GM12891 (cell line): ENCODE results near the gene RPL13.
A peak's percentile ranks its signal among the peaks of the same experiment; 100 is the strongest.

Experiments used
- DNase-seq: peaks from one replicate; pipeline ENCODE4 v3.0.0; 2011; ENCODE audit warnings: low spot score; ENCODE audit not compliant: insufficient read length
- FAIRE-seq: peaks from 2 replicates; lab custom pipeline; 2011; peaks lifted over from hg19 to GRCh38; lab: Jason Lieb, UNC
- PAX5 ChIP-seq: IDR thresholded peaks from 2 replicates; pipeline ENCODE4 v1.6.1; 2011; ENCODE audit warnings: low read length, moderate library complexity, mild to moderate bottlenecking; ENCODE audit not compliant: insufficient read depth, severe bottlenecking
- POLR2A ChIP-seq: IDR thresholded peaks from 2 replicates; pipeline ENCODE4 v1.6.1; 2011; ENCODE audit warnings: low read depth, low read length, control low read depth
- POLR2AphosphoS5 ChIP-seq: IDR thresholded peaks from 2 replicates; pipeline ENCODE4 v1.6.1; 2011; ENCODE audit warnings: low read depth, low read length, control low read depth
- POU2F2 ChIP-seq: IDR thresholded peaks from 2 replicates; pipeline ENCODE4 v1.6.1; 2011; ENCODE audit warnings: low read depth, mild to moderate bottlenecking, control low read depth, low read length, moderate library complexity
- SPI1 ChIP-seq: IDR thresholded peaks from 2 replicates; pipeline ENCODE4 v1.6.1; 2011; ENCODE audit warnings: low read depth, low read length, control low read depth
- TAF1 ChIP-seq: IDR thresholded peaks from 2 replicates; pipeline ENCODE4 v1.6.1; 2011; ENCODE audit warnings: low read depth, low read length, control low read depth

The RPL13 gene

DNA sequence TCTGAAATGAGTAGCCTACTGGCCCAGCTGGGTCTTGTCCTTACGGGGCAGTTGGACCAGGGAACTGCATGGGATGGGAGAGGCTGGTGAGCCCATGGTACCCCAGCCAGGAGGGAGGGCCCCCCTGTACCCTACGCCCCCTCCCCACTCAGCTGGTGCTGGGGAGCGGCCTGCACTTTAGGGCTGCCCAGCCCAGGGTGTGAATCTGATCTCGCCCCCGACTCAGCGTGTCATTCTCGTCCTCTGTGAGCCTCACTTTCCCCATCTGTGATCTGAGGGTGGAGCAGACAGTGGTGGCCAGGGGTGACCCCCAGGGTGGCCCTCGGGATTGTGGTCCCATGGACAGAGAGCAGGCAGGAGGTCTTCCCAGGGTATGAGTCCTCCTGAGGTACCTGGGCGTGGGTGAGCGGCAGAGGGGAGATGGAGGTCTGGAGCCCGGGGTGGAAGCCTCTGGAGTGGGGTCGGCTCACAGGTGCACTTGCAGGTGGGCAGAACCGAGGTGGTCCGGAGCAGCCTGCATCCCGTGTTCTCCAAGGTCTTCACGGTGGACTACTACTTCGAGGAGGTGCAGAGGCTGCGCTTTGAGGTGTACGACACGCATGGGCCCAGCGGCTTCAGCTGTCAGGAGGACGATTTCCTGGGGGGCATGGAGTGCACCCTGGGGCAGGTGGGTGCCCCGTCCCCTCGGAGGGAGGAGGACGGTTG is 16.7 kb downstream of the RPL13 start:
- no peak for TF ChIP-seq POLR2AphosphoS5
- no peak for TF ChIP-seq PAX5
- TF ChIP-seq POU2F2: no peak
- no peak for TF ChIP-seq TAF1
- TF ChIP-seq SPI1: no peak
- TF ChIP-seq POLR2A: no peak
- DNase-seq: no peak
- FAIRE-seq: no peak

DNA sequence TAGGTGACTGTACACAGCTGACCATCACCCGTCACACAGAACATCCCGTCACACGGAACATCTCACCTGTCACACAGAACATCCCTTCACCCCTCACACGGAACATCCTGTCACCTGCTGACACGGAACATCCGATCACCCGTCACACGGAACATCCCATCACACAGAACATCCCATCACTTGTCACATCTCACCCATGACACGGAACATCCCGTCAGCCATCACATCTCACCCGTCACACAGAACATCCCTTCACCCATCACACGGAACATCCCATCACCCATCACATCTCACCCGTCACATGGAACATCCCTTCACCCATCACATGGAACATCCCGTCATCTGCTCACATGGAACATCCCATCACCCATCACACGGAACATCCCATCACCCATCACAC is 18.9 kb downstream of the RPL13 start:
- no peak for DNase-seq

DNA sequence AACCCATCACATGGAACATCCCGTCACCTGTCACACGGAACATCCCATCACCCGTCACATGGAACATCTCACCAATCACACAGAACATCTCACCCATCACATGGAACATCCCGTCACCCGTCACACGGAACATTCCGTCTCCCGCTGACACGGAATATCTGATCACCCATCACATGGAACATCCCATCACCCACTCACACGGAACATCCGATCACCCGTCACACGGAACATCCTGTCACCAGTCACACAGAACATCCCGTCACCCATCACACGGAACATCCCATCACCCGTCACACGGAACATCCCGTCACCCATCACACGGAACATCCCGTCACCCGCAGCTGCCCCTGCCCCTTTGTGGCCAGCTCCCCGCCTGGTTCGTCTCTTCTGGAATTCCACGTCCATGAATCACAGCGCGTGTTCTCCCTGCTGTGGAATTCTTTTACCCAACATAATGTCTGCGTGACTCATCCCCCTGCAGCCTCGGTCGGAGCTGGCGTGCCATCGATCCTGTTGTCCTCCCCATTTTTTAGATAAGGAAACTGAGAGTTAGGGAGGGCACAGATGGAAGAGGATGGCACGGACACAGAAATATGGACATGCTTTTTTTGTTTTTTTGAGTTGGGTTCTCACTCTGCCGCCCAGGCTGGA is 20.7 kb downstream of the RPL13 start:
- peak; percentile 47 for FAIRE-seq
- TF ChIP-seq PAX5 (no peak), POLR2A (no peak), SPI1 (no peak), POU2F2 (no peak), TAF1 (no peak), POLR2AphosphoS5 (no peak)
- DNase-seq: no peak

More for the DNA sequence above, 18.9 kb downstream of the RPL13 start:
- TF ChIP-seq POLR2A (no peak), POU2F2 (no peak), PAX5 (no peak), TAF1 (no peak), POLR2AphosphoS5 (no peak), SPI1 (no peak)
- no peak for FAIRE-seq

DNA sequence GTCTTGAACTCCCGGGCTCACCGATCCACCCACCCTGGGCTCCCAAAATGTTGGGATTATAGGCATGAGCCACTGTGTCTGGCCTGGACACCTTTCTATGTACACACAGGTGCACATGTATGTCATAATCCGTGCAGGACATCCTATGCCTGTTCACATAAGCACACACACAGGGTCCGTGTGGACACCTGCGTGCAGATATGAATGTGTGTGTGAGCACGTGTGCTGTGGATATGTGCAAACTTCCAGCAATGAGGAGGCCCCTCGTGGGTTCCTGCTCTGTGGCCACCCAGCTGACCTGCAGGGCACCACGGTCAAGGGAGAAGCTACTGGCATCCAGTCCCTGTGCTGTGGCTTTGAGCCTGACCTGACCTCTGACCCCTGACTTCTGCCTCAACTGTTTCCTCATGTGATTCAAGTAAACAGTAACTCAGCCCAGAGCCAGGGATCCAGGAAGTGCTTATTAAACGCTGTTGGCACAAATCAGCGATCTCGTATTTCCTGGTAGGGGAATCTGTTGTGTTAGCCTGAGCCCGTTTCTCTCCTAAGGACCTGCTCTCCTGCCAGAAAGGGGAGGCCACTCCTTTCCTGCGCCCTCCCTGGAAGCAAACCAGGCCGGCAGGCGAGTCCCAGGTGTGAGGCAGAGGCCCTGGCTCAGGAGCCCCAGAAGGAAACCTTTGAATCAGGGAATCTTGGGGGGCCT is 21.5 kb downstream of the RPL13 start:
- DNase-seq: no peak
- FAIRE-seq: peak; percentile 84

DNA sequence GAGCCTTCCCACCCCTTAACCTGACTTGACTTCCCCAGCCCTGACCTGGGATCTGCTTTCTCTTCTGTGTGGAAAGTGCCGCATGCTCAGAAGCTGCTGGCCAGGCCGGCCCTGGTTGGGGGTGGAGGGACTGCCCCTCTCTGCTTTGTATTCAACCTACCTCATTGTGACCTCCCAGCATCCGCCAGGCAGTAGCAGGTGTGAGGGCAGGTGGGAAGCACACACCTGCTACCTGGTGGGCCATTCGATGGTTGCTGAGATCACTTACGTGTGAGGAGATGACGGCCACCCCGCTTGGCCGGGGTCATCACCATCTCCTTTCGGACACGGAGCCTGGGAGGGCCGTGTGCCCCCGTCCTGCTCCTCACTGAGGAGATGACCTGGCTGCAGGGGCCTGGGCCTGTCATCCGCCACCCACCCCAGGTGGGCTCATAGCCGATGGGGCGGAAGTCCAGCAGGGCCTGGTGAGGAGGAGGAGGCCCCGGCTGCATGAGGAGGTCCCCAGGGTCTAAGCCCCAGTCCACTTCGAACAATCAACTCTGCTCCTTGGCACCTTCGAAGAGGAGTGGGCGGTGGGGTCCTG is 22.2 kb downstream of the RPL13 start:
- TF ChIP-seq PAX5 (no peak), POLR2A (no peak)
- DNase-seq (no peak), FAIRE-seq (no peak)

More for the DNA sequence above, 21.5 kb downstream of the RPL13 start:
- no peak for TF ChIP-seq SPI1
- TF ChIP-seq PAX5: no peak
- no peak for TF ChIP-seq POLR2A
- TF ChIP-seq POLR2AphosphoS5: no peak
- TF ChIP-seq TAF1: no peak
- no peak for TF ChIP-seq POU2F2

DNA sequence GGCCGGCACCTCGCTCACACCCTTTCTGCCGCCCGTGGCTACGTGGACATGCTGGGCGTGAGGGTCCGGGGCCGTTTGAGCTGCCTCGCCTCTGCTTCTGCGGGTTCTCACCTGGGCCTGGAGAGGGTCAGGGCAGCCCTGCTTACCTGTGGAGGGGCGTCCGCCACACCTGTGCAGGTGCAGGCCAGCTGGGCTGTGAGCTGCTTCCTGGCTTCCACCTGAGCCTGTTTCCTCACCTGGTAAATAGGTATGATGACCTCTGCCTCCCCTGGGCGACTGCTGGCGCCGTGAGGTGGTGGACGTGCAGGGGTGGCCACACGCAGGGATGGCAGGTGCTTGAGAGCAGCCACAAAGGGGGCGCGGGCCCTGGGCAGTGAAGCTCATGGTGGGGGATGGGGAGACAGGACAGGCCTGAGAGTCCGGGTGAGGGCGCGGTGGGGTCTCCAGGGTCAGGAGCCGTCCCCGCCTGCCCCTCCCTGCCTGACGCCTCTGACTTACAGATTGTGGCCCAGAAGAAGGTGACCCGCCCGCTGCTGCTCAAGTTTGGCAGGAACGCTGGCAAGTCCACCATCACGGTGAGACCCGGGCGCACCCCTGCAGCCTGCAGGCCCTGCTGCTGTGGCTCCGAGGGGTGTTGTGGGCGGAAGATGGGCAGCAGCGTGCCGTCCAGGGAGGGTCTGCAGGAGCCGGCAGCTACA is 22.9 kb downstream of the RPL13 start:
- DNase-seq (no peak), FAIRE-seq (no peak)
- TF ChIP-seq POU2F2: no peak
- TF ChIP-seq TAF1: no peak
- TF ChIP-seq POLR2AphosphoS5: no peak
- no peak for TF ChIP-seq PAX5
- no peak for TF ChIP-seq POLR2A
- no peak for TF ChIP-seq SPI1

DNA sequence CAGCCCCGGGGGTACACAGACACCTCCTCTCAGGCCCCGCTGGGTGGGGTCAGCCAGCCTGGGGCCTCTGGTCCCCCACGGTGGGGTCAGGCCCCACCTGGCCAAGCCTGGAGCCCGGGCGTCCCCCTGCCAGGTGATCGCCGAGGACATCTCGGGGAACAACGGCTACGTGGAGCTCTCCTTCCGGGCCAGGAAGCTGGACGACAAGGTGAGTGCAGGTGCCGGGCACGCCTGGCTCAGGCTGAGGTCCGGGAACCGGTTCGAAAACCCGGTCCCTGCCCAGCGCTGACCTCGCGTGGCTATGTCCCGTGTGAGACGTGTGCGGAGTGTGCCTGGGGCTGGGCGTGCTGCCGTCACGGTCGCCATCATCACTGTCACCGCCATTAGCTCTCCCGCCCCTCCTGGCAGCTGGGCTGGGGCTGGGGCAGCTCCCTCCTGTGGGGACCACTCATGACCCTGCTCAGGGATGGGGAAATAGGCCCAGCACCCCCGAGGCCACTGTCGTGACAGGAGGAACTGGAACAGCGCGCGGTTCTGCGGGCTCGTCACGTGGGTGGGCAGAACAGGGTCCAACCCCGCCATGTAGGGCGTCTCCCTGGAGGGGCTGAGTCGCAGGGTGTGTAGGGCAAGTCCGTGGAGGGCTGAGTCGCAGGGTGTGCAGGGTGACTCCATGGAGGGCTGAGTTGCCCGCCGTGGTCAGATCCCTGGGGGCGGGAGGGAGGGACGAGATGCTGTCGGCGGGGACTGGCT is 23.6 kb downstream of the RPL13 start:
- DNase-seq: no peak
- TF ChIP-seq TAF1: no peak
- FAIRE-seq: no peak

DNA sequence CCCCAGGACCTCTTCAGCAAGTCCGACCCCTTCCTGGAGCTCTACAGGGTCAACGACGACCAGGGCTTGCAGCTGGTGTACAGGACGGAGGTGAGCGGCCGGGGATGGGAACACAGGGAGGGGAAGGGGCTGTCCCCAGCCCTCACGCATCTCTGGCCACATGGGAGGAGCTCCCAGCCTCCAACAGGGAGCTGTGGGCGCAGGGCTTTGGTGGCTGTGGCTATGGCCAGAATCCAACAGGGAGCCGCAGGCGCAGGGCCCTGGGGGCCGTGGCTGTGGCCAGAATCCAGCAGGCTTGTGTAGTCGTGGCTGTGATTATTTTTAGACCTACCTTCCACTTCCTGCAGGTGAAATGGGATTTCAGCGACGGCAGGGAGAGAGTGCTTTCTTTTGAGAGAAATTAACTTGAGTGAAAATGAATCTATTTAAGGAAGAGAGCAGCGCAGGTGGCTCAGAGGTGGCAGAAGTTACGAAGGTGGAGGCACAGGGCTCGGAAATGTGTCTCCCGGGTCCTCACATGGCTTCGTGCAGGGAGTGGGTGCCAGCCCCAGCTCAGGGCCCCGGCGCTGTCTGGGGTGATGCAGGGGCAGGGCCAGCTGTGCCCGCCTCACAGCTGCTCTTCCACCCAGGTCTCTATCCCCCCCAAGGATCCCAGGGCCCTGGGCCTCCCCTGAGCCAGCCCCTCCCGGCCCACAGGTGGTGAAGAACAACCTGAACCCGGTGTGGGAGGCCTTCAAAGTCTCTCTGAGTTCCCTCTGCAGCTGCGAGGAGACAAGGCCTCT is 24.5 kb downstream of the RPL13 start:
- no peak for TF ChIP-seq PAX5
- no peak for TF ChIP-seq TAF1
- no peak for TF ChIP-seq POLR2A
- no peak for TF ChIP-seq POLR2AphosphoS5
- no peak for TF ChIP-seq POU2F2
- TF ChIP-seq SPI1: no peak
- no peak for FAIRE-seq
- no peak for DNase-seq
